Measurements from ENCODE around the gene NAGK. TPM values are rescaled to one million over a fixed set of nuclear protein-coding genes. Genes with fewer than 3 reads are reported as not detected.
"Not testable (repeated sequence)": the region's sequence is repeated elsewhere in the genome, so short reads cannot be mapped to it uniquely, and the experiment has no call there.

Gene NAGK
- total RNA-seq: 100 to 1,000 TPM in 3 of 9 donors, 10 to 100 TPM in 6; 56.8 to 144 (median 83.3) TPM
- 100 to 1,000 TPM in 2 of 3 donors, 10 to 100 TPM in 1; 71.7 to 262 (median 203) TPM for polyA plus RNA-seq
- long read RNA-seq, donor 1, transcript NAGK-219 (3 exons, 2,483 nt): minor isoform, 7 of 54 reads
- long read RNA-seq, donor 1, transcript NAGK-229 (10 exons, 1,801 nt): major isoform, 16 of 54 reads
- long read RNA-seq, donor 1, transcript NAGK-211 (4 exons, 441 nt): minor isoform, 7 of 54 reads
- long read RNA-seq, donor 1, transcript NAGK-222 (2 exons, 424 nt): minor isoform, 6 of 54 reads
- long read RNA-seq, donor 1, partial matches to known transcripts: 15 of 54 reads
- long read RNA-seq, donor 1, other reads (novel, unspliced or antisense): 0 of 54 reads
- long read RNA-seq, donor 2, transcript NAGK-222 (2 exons, 424 nt): major isoform, 14 of 40 reads
- long read RNA-seq, donor 2, transcript NAGK-229 (10 exons, 1,801 nt): minor isoform, 10 of 40 reads
- long read RNA-seq, donor 2, transcript NAGK-211 (4 exons, 441 nt): minor isoform, 5 of 40 reads
- long read RNA-seq, donor 2, transcript NAGK-219 (3 exons, 2,483 nt): minor isoform, 8 of 40 reads
- long read RNA-seq, donor 2, partial matches to known transcripts: 0 of 40 reads
- long read RNA-seq, donor 2, other reads (novel, unspliced or antisense): 0 of 40 reads
- long read RNA-seq, donor 3, transcript NAGK-229 (10 exons, 1,801 nt): major isoform, 10 of 30 reads
- long read RNA-seq, donor 3, partial matches to known transcripts: 13 of 30 reads
- long read RNA-seq, donor 3, other reads (novel, unspliced or antisense): 0 of 30 reads
- long read RNA-seq, donor 4, transcript NAGK-229 (10 exons, 1,801 nt): major isoform, 26 of 27 reads
- long read RNA-seq, donor 4, partial matches to known transcripts: 0 of 27 reads
- long read RNA-seq, donor 4, other reads (novel, unspliced or antisense): 1 of 27 reads
- long read RNA-seq, donor 5, transcript NAGK-229 (10 exons, 1,801 nt): major isoform, 70 of 91 reads
- long read RNA-seq, donor 5, partial matches to known transcripts: 1 of 91 reads
- long read RNA-seq, donor 5, other reads (novel, unspliced or antisense): 13 of 91 reads
- long read RNA-seq, donor 6, transcript NAGK-229 (10 exons, 1,801 nt): major isoform, 20 of 24 reads
- long read RNA-seq, donor 6, partial matches to known transcripts: 1 of 24 reads
- long read RNA-seq, donor 6, other reads (novel, unspliced or antisense): 0 of 24 reads
- long read RNA-seq, donor 7, transcript NAGK-211 (4 exons, 441 nt): minor isoform, 6 of 33 reads
- long read RNA-seq, donor 7, transcript NAGK-229 (10 exons, 1,801 nt): major isoform, 9 of 33 reads
- long read RNA-seq, donor 7, partial matches to known transcripts: 9 of 33 reads
- long read RNA-seq, donor 7, other reads (novel, unspliced or antisense): 0 of 33 reads
- long read RNA-seq, donor 8, transcript NAGK-219 (3 exons, 2,483 nt): minor isoform, 5 of 88 reads
- long read RNA-seq, donor 8, transcript NAGK-229 (10 exons, 1,801 nt): major isoform, 26 of 88 reads
- long read RNA-seq, donor 8, transcript NAGK-211 (4 exons, 441 nt): minor isoform, 13 of 88 reads
- long read RNA-seq, donor 8, transcript NAGK-222 (2 exons, 424 nt): minor isoform, 19 of 88 reads
- long read RNA-seq, donor 8, partial matches to known transcripts: 17 of 88 reads
- long read RNA-seq, donor 8, other reads (novel, unspliced or antisense): 0 of 88 reads
- long read RNA-seq, donor 9, full-length matches to known transcripts: 20 of 20 reads
- long read RNA-seq, donor 9, partial matches to known transcripts: 0 of 20 reads
- long read RNA-seq, donor 9, other reads (novel, unspliced or antisense): 0 of 20 reads
- long read RNA-seq, donor 10, transcript NAGK-229 (10 exons, 1,801 nt): major isoform, 11 of 40 reads
- long read RNA-seq, donor 10, transcript NAGK-222 (2 exons, 424 nt): minor isoform, 5 of 40 reads
- long read RNA-seq, donor 10, transcript NAGK-211 (4 exons, 441 nt): minor isoform, 8 of 40 reads
- long read RNA-seq, donor 10, partial matches to known transcripts: 10 of 40 reads
- long read RNA-seq, donor 10, other reads (novel, unspliced or antisense): 0 of 40 reads

GRCh38 chr2:71068218-71069035 is at the start of gene NAGK:
Gene NAGK, plus strand, starts transcription at chr2:71068648. Its CDS starts 36 bp downstream, at chr2:71068684.
- WGBS, 4 donors: 0% methylated on average over 21 to 66 of the region's 66 CpGs
- H3K9me3 ChIP-seq (replicated peaks in 1 of 3): no peaks in the 10 kb centered on the region
- H3K4me3 ChIP-seq: peak within 1 kb of the TSS; percentile 46 to 97 (median 73)
- no peaks in the 10 kb centered on the region for H3K27me3 ChIP-seq
- peak in 1 of 6 experiments; percentile 11 for TF ChIP-seq CTCF (IDR thresholded peaks at IDR 0.05)
- peak; percentile 99 for TF ChIP-seq POLR2A (IDR thresholded peaks at IDR 0.05)
- intact Hi-C loops (cut with DNase I): no loop called here
- H3K27ac ChIP-seq: peak within 1 kb of the TSS; percentile 90 to 96 (median 92)
- H3K4me1 ChIP-seq (replicated peaks in 1 of 2): peaks cover 14 to 37% of the 10 kb centered on the region in 2 donors
- H3K36me3 ChIP-seq (replicated peaks in 1 of 2): peaks cover 0 to 9% of the 10 kb centered on the region in 2 donors
- DNase-seq: peak; percentile 95 to 98 (median 96)

GRCh38 chr2:71019989-71020388 is 48.5 kb upstream of the NAGK start:
- H3K4me1 ChIP-seq (replicated peaks in 1 of 2); H3K36me3 ChIP-seq (replicated peaks in 1 of 2); H3K9me3 ChIP-seq (replicated peaks in 1 of 3); H3K27ac ChIP-seq; H3K4me3 ChIP-seq; intact Hi-C loops (cut with DNase I); DNase-seq; H3K27me3 ChIP-seq: not testable (repeated sequence)
- 72 to 89% (median 77%) methylated on average over 6 of the region's 6 CpGs for WGBS, 4 donors

- intact Hi-C loops (cut with DNase I); H3K27me3 ChIP-seq; DNase-seq; H3K4me3 ChIP-seq; H3K4me1 ChIP-seq (replicated peaks in 1 of 2); H3K36me3 ChIP-seq (replicated peaks in 1 of 2); H3K9me3 ChIP-seq (replicated peaks in 1 of 3); H3K27ac ChIP-seq: not testable (repeated sequence)
- 65 to 74% (median 72%) methylated on average over 13 to 14 of the region's 14 CpGs for WGBS, 4 donors
Observed at GRCh38 chr2:71021394-71021793, 47.1 kb upstream of the NAGK start.
